Measurements from ENCODE around the gene COQ4.

DNA sequence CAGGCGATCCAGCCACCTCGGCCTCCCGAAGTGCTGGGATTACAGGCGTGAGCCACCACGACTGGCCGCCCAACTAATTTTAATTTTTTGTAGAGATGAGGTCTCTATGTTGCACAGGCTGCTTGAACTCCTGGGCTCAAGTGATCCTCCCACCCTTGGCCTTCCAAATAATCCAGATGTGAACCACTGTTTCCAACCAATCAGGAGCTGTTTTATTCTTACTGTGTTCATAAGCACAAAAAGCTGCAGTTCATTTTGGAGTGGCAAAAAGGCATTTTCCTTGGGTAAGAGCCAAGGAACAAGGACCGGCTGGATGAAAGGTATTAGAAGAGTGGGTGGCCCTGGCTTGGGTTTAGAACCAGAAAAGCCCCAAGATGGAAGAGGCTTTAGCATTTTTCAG lies 12.5 kb downstream of the COQ4 start:
- TF ChIP-seq, protein P1, sequence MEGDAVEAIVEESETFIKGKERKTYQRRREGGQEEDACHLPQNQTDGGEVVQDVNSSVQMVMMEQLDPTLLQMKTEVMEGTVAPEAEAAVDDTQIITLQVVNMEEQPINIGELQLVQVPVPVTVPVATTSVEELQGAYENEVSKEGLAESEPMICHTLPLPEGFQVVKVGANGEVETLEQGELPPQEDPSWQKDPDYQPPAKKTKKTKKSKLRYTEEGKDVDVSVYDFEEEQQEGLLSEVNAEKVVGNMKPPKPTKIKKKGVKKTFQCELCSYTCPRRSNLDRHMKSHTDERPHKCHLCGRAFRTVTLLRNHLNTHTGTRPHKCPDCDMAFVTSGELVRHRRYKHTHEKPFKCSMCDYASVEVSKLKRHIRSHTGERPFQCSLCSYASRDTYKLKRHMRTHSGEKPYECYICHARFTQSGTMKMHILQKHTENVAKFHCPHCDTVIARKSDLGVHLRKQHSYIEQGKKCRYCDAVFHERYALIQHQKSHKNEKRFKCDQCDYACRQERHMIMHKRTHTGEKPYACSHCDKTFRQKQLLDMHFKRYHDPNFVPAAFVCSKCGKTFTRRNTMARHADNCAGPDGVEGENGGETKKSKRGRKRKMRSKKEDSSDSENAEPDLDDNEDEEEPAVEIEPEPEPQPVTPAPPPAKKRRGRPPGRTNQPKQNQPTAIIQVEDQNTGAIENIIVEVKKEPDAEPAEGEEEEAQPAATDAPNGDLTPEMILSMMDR (IDR thresholded peaks at IDR 0.05 in 4 of 5, conservative IDR thresholded peaks at IDR 0.05 in 1 of 5): no peak
- TF ChIP-seq POLR2A (IDR thresholded peaks at IDR 0.05): no peak
